HG02759 (cell line): ENCODE results near the gene RIN3.

Experiments
- ATAC-seq: cut with Tn5 transposase; IDR thresholded peaks from one replicate; pipeline ENCODE4 v1.9.1; 2021; ENCODE audit warnings: mild to moderate bottlenecking, moderate library complexity; ENCODE audit not compliant: unreplicated experiment

RIN3 gene

DNA sequence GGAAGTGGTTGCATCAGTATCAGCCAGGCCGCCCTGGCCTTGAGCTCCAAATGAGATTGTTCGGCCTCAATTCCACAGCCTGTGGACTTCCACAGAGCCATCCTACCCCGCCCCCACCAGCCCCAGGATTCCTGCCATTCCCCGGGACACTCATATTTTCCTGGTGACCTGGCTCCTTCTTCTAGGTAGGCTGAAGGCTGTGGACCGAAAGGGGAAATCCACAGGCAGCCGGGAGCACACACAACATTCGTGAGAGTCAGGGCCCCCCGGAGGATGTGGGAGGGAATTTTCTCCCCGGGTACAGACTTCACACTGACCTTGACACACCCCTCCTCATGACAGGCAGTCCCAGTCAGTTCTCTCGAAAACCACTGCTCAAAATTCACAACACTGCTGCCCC, 39.9 kb downstream of the RIN3 start:
- no peak for ATAC-seq

DNA sequence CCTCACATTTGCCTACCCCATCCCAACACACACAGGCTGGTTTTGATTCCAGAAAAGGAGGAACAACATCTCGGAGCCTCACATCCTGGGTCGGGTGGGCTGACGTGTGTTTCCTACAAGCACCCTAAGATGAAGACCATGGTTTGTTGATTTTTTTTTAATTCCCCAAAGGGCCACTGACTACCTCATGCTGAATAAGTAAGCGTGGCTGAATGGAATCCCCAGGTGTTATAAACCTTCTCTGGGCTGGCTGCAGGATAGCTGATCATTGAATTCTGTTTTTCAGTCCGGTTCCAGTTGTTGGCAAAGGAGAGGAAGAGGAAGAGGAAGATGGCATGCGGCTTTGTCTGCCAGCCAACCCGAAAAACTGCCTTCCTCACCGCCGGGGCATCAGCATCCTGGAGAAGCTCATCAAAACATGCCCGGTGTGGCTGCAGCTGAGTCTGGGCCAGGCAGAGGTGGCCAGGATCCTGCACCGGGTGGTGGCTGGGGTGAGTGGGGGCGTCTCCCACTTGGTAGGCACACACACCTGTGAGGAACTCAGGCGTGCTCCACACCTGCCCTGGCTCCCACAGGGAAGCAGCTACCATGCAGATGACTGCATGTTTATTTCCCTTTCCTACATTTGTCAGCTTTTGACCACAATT, 42.0 kb downstream of the RIN3 start:
- ATAC-seq, result no peak

DNA sequence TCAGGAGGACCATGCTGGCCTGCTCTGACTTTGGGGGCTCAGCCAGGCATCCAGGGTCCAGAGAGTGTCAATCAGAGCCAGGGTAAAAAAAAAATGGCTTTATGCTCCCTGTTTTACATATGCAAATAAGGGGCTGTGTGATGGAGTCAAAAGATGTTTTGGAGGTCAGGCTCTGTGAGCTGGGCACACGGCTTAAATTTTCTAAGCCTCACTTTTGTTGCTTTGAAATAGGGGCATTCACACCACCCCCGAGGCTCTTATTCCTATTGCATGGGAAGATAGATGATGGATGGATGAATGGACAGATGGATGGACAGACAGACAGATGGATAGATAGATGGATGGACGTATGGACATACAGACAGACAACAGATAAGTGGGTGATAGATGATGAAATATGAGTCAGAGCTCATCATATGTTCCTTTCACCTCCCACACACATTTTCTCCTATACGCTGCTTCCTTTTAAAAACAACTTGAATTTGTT, 42.7 kb downstream of the RIN3 start:
- no peak for ATAC-seq

DNA sequence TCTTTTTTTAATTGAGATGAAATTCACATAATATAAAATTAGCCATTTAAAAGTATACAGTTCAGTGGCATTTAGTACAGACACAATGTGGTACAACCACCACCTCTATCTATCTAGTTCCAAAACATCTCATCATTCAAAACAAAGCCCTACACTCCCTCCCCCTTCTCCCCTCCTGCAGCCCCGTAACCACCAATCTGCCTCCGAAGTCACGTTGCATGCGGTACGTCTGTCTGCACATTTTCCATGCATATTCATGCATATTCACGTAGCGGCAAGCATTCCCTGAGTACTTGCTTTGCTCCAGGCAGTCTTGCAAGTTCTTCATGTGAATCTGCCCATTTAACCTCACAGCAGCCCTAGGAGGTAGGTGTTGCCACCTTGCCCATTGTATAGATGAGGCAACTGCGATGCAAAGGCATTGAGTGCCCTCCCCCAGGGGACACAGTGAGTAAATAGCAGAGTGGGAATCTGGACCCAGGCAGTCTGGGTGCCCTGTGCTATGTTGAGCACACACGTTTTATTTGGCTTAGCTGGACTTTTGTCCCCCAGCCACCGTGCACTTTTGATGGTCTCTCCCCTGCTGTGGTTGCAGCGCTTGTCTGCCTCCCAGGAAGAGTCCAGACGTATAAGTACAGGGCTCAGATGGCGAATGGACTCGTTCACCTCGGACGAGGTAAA, 43.4 kb downstream of the RIN3 start:
- ATAC-seq, result no peak

DNA sequence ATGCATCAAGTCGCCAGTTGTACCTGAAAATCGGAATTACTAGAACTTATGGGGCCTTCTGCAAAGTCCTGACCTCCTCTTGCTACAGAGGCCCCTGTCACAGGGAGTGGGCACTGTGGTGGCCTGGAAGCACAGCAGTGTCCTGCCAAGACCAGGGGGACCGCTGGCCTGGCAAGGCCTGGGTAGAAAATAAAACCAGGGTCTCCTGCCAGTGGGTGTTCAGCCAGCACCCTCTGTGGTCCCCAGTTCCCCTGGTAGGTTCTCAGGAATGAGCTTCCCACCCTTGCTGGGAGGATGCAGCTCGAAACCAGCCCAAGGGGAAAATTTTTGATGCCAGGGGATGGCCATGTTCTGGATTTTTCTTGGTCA, 43.9 kb downstream of the RIN3 start:
- no peak for ATAC-seq

GRCh38 chr14:92558319-92558718, 44.7 kb downstream of the RIN3 start:
- no peak for ATAC-seq

GRCh38 chr14:92559486-92559885, 45.9 kb downstream of the RIN3 start:
- ATAC-seq, result no peak

DNA sequence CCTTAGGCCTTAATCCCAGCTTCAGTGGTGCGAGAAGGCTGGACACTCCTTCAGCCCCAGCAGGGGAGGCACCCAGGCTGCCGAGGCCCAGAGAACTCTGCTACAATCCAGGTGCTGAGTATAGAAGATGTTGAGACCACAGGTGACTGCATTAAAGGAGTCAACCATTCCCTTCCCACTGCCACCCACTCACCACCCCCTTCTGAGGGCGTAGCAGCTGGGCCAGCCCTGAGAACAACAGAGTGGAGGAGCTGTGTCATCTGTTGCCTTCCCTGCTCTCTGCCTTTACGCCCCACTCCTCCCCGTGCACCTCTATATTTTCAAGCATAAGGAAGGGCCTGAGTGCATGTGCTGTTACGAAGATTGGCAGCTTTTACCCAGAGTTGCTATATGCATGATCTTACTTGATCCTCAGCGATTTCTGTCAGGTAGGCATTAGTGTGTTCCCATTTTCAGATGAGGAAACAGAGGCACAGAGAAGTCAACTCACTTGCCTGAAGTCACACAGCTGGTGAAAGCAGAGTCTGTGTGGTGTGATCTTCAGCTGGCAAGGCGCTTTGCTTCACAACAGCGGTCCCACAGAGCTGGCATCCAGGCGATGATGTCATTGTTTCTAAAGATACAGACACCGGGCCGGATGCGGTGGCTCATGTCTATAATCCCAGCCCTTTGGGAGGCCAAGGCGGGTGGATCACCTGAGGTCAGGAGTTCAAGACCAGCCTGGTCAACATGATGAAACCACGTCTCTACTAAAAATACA, 46.7 kb downstream of the RIN3 start:
- ATAC-seq, result no peak

GRCh38 chr14:92561906-92562479, 48.4 kb downstream of the RIN3 start:
- ATAC-seq, result no peak

GRCh38 chr14:92563359-92563758, 49.8 kb downstream of the RIN3 start:
- ATAC-seq, result peak; percentile 92

DNA sequence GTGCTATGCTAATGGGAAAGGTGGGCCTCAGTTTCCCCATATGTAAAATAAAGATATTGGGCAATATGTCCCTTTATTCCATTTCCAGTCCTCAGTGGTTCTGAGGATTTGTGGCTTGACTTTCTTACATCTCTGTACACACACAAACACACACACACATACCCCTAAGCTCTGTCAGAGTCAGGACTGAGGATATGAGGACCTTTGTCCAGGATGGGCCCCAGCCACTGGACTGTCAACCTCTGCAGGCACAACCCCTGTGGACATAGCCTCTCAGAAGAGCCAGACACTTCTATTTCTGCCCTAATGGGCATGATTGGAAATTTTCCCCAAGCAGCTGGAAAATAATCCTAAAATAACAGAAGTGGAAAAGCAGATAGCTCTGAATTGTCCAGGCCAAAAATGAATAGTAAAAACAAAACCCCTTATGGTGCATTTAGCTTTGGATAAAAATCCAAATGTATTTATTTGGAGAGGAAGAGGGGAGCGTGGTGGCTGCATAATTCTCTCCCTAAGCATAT, 50.2 kb downstream of the RIN3 start:
- ATAC-seq, result no peak

DNA sequence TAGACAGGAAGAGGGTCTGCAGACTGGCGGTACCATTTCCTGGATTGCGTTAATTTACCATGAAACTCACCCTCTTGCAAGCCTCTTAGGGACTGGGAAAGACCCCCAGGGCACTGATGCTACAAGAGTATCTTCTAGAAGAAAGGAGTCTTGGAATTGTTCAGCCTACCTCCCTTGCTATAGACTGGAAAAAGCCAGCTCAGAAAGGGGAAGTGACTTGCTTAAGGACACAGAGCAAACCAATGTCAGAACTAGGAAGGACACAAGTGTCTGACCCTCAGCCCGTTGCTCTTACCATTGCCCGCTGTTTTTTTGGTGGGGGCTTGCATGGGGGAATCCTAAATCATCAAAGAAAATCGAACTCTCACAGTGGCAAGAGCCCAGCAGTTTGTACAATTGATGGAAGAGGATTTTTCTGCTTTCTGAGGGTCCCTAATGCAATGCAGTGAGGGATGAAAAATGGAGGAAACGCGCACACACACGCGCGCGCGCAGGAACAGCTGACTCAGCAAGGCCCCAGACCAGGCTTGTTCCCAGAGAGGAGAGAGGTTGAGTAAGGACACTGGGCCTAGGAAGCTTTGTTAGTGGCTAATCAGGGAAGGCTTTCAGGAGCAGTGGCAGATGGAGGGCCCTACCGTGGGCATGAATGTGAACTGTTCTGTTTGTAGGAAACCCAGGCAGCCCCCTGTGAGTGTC, 50.9 kb downstream of the RIN3 start:
- no peak for ATAC-seq

DNA sequence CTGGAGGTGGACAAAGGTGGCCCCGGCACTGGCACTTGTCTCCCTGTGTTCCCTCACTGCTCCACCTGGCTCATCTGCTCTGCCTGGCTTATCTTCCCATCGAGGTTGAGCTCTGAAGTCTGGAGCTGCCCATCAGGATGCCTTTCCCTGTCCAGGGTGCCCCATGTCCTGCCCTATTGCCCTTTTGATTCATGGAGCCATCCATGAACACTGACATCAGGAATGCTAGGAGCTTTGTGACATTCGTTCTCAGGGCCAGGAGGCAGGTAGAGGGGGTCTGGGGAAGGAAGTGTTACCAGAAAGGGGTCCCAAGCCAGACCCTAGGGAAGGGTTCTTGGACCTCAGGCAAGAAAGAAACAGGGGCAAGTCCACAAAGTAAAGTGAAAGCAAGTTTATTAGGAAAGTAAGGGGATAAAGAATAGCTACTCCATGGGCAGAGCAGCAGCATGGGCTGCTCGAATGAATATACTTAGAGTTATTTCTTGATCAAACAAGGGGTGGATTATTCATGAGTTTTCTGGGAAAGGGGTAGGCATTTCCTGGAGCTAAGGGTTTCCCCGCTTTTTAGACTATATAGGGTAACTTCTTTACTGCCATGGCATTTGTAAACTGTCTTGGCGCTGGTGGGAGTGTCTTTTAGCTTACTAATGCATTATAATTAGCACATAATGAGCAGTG, 51.6 kb downstream of the RIN3 start:
- no peak for ATAC-seq

- ATAC-seq, result no peak
Measured at GRCh38 chr14:92565718-92566115, 52.1 kb downstream of the RIN3 start.

DNA sequence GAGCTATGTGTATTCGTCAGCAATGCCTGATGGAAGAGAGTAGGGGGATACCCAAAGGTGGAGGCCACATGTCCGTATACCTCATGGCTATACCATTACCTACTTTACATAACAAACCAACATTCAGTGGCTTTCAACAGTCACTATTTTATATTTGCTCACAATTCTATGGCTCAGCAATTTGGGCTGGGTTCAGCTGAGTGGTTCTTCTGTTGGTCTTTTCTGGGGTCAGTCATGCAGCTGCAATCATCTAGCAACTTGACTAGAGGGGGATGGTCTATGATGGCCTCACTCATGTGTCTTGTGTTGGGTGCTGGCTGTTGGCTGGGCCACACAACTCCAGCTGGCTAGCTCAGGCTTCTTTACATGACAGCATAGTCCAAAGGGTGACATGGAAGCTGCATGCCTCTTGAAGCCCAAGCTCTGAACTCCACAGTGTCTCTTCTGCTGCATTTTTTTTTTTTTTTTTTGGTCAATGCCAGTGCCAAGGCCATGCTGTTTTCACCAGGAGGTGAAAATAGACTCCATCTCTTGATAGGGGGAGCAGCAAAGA, 53.7 kb downstream of the RIN3 start:
- no peak for ATAC-seq

DNA sequence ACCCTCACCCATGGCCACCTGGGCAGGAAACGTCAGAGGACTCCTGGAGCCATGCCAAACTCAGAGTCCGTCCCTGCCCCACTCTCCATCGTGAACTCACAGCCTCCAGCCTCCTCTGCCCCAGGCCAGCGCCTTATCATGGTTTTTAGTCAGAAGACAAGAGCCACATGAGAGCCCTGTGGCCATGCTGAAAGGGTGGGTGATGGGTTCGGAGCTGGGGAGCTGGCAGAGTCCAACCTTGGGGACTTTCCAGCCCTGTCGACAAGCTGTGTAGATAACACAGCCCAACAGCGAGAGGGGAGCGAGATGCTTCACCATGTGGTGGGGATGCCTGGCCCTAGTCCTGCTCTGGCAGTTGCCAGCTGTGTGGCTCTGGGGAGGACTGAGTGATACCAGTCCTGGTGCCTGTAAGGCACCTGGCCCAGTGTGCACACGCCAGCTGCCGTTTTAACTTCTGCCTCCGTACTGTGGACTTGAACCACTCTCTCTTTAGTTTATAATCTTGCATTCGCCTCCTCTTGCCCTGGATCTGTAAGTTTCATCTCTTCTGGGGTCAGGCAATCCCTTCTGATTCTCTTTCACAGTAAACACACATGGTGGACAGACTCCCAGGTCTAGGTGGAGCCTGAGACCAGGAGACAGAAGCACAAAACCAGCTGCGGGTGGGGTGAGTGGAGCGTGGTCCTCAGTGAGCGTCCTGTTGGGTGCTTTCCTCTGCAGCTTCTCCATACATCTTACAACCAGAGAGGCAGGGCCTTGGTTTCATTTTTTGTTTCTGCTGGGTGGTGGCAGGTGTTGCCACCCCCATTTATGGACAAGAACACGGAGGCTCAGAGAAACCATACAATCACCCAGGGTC, 55.3 kb downstream of the RIN3 start:
- ATAC-seq, result peak; percentile 82

GRCh38 chr14:92570674-92571262, 57.2 kb downstream of the RIN3 start:
- ATAC-seq, result no peak

DNA sequence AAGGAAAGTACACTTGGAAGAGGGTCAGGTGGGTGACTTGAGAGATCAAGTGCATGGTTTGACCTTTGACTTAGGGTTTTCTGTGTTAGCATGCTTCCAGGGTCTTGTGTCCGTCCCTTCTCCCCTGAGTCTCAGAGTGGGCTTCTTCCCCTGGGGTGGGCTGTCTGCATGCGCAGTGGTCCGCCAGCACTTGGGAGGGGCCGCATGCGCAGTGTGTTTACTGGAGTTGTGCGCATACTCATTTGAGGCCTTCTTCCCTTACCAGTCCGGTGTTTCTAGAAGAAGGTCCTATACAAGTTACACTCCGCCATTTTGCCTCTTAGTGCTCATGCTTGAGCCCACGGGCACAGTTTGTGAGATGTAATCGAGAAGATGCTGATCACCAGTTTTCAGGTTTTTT, 58.5 kb downstream of the RIN3 start:
- no peak for ATAC-seq
